Subcutaneous adipose tissue (tissue), 4 donors: ENCODE results near the gene SLC10A6. TPM values are rescaled to one million over a fixed set of nuclear protein-coding genes. Genes with fewer than 3 reads are reported as not detected.

Experiments used
- CTCF ChIP-seq: fragments of 450-650 bp; IDR thresholded peaks from one replicate; pipeline ENCODE4 v1.5.1; 2016; ENCODE audit warnings: low read depth, mild to moderate bottlenecking, control low read depth, antibody characterized with exemption, moderate library complexity
- total RNA-seq, 4 donors: library from RNA; depleted of rRNA; stranded (reverse); fragments of >200 nt; gene quantifications; one replicate each; pipeline ENCODE4 v1.1.0, GENCODE V29; 2016

Gene SLC10A6
- total RNA-seq, 4 donors from 2014 or later = 4.4 to 16.4 (median 13.8) TPM

- TF ChIP-seq CTCF = no peak
Measured at GRCh38 chr4:86857341-86858052, 8.3 kb upstream of the SLC10A6 start.

GRCh38 chr4:86856896-86857295 lies 7.7 kb upstream of the SLC10A6 start:
- no peak for TF ChIP-seq CTCF

- TF ChIP-seq CTCF = no peak
Measured at GRCh38 chr4:86855572-86855971, 6.4 kb upstream of the SLC10A6 start.

GRCh38 chr4:86853209-86853608 lies 4.0 kb upstream of the SLC10A6 start:
- TF ChIP-seq CTCF = no peak

GRCh38 chr4:86848136-86848535 lies 1.0 kb downstream of the SLC10A6 start:
- no peak for TF ChIP-seq CTCF

- TF ChIP-seq CTCF = no peak
Measured at GRCh38 chr4:86847571-86847970, 1.6 kb downstream of the SLC10A6 start.

GRCh38 chr4:86846921-86847320 lies 2.3 kb downstream of the SLC10A6 start:
- TF ChIP-seq CTCF = no peak
